T-helper 22 cell (primary cell): Measurements from ENCODE around the gene BACH2.

Experiments used
- DNase-seq: peaks from one replicate; pipeline ENCODE4 v3.0.0-alpha.2; 2020; ENCODE audit warnings: low read depth

Gene BACH2

GRCh38 chr6:90028066-90028778, 268.4 kb downstream of the BACH2 start:
- DNase-seq, result no peak

GRCh38 chr6:90026216-90026615, 270.4 kb downstream of the BACH2 start:
- no peak for DNase-seq

GRCh38 chr6:90025523-90026061, 271.1 kb downstream of the BACH2 start:
- DNase-seq, result no peak

GRCh38 chr6:90024633-90025032, 272.0 kb downstream of the BACH2 start:
- DNase-seq, result no peak

- no peak for DNase-seq
These were observed 274.9 kb downstream of the BACH2 start for GRCh38 chr6:90021711-90022110.

- no peak for DNase-seq
These were observed 275.9 kb downstream of the BACH2 start for GRCh38 chr6:90020746-90021145.

GRCh38 chr6:90019216-90019615, 277.4 kb downstream of the BACH2 start:
- DNase-seq, result no peak

- DNase-seq, result no peak
These were observed 280.8 kb downstream of the BACH2 start for GRCh38 chr6:90015883-90016282.

GRCh38 chr6:90008908-90009501, 287.6 kb downstream of the BACH2 start:
- no peak for DNase-seq

GRCh38 chr6:90008189-90008907, 288.3 kb downstream of the BACH2 start:
- no peak for DNase-seq

- no peak for DNase-seq
These were observed 291.4 kb downstream of the BACH2 start for GRCh38 chr6:90005048-90005827.

GRCh38 chr6:90004511-90004910, 292.1 kb downstream of the BACH2 start:
- DNase-seq, result no peak

- no peak for DNase-seq
These were observed 292.7 kb downstream of the BACH2 start for GRCh38 chr6:90003941-90004340.

- DNase-seq, result no peak
These were observed 293.4 kb downstream of the BACH2 start for GRCh38 chr6:90003069-90003795.

GRCh38 chr6:90000864-90001731, 295.5 kb downstream of the BACH2 start:
- DNase-seq, result no peak

GRCh38 chr6:89999945-90000825, 296.5 kb downstream of the BACH2 start:
- no peak for DNase-seq

GRCh38 chr6:89999154-89999553, 297.5 kb downstream of the BACH2 start:
- DNase-seq, result no peak

GRCh38 chr6:89997456-89998445, 298.9 kb downstream of the BACH2 start:
- DNase-seq, result no peak
